Right atrium auricular region (tissue), 2 donors: ENCODE measurements around the gene MED12L. TPM values are rescaled to one million over a fixed set of nuclear protein-coding genes. Genes with fewer than 3 reads are reported as not detected.
"Not testable (repeated sequence)": the region's sequence is repeated elsewhere in the genome, so short reads cannot be mapped to it uniquely, and the experiment has no call there.

Source experiments
- DNase-seq: peaks from one replicate; pipeline ENCODE4 v3.0.0-alpha.2; 2019; ENCODE audit warnings: low spot score
- H3K27ac ChIP-seq, 2 donors: fragments of 200-600 bp; sonication (generic); 1 replicate in 1 of 2; 2 replicates in 1 of 2; pipeline ENCODE4 v1.5.1; 2016 to 2019
- H3K27me3 ChIP-seq, 2 donors: fragments of 200-600 bp; sonication (generic); one replicate each; pipeline versions ENCODE4 v1.5.1 to v1.6.0; 2017 to 2019
- H3K36me3 ChIP-seq: fragments of 200-600 bp; sonication (generic); one replicate; pipeline ENCODE4 v1.5.1; 2016
- H3K4me1 ChIP-seq, 2 donors: fragments of 200-600 bp; sonication (generic); one replicate each; pipeline versions ENCODE4 v1.5.1 to v1.6.0; 2017 to 2019
- H3K4me3 ChIP-seq, 2 donors: fragments of 200-600 bp; sonication (generic); 1 replicate in 1 of 2; 2 replicates in 1 of 2; pipeline ENCODE4 v1.5.1; 2017 to 2019; ENCODE audit warnings: mild to moderate bottlenecking in 1 of 2, moderate library complexity in 1 of 2
- H3K9me3 ChIP-seq, 2 donors: fragments of 200-600 bp; sonication (generic); one replicate each; pipeline ENCODE4 v1.5.1; 2019
- CTCF ChIP-seq, 2 donors: fragments of 200-600 bp; sonication (generic); IDR thresholded peaks; one replicate each; pipeline ENCODE4 v1.5.1; 2019; ENCODE audit warnings: antibody characterized with exemption in 2 of 2
- total RNA-seq, 2 donors: library from RNA; depleted of rRNA; stranded (reverse); fragments of >200 nt; gene quantifications; one replicate each; pipeline ENCODE4 v1.1.0, GENCODE V29; 2016

Gene MED12L
- total RNA-seq, 2 donors from 2014 or later = 0.07 to 0.35 TPM

- H3K27me3 ChIP-seq = no peaks in the 10 kb centered on the region
- no peak overlapping the region for H3K4me3 ChIP-seq
- TF ChIP-seq CTCF (IDR thresholded peaks at IDR 0.05) = no peak
- H3K36me3 ChIP-seq = no peaks in the 10 kb centered on the region
- H3K27ac ChIP-seq = no peak overlapping the region
- H3K4me1 ChIP-seq = no peaks in the 10 kb centered on the region
- no peak for DNase-seq
- H3K9me3 ChIP-seq = no peaks in the 10 kb centered on the region
Measured at GRCh38 chr3:151236736-151237135, 151.3 kb downstream of the MED12L start.

GRCh38 chr3:151242006-151242405 is 156.5 kb downstream of the MED12L start:
- not testable (repeated sequence) for H3K4me1 ChIP-seq, H3K27me3 ChIP-seq, H3K27ac ChIP-seq, H3K9me3 ChIP-seq, H3K4me3 ChIP-seq, DNase-seq, H3K36me3 ChIP-seq

- no peak for TF ChIP-seq CTCF (IDR thresholded peaks at IDR 0.05)
- no peaks in the 10 kb centered on the region for H3K9me3 ChIP-seq
- no peaks in the 10 kb centered on the region for H3K36me3 ChIP-seq
- no peaks in the 10 kb centered on the region for H3K27me3 ChIP-seq
- peak overlapping the region; percentile 21 to 29 for H3K27ac ChIP-seq
- peaks cover 0 to 4% of the 10 kb centered on the region in 2 donors for H3K4me1 ChIP-seq
- H3K4me3 ChIP-seq = no peak overlapping the region
- DNase-seq = no peak
Measured at GRCh38 chr3:151248772-151249337, 163.4 kb downstream of the MED12L start.

- H3K27me3 ChIP-seq = no peaks in the 10 kb centered on the region
- no peaks in the 10 kb centered on the region for H3K4me1 ChIP-seq
- TF ChIP-seq CTCF (IDR thresholded peaks at IDR 0.05) = no peak
- H3K27ac ChIP-seq = no peak overlapping the region
- no peaks in the 10 kb centered on the region for H3K36me3 ChIP-seq
- no peaks in the 10 kb centered on the region for H3K9me3 ChIP-seq
- no peak for DNase-seq
- no peak overlapping the region for H3K4me3 ChIP-seq
Measured at GRCh38 chr3:151256749-151257148, 171.3 kb downstream of the MED12L start.

- no peak for DNase-seq
- no peaks in the 10 kb centered on the region for H3K27me3 ChIP-seq
- no peaks in the 10 kb centered on the region for H3K9me3 ChIP-seq
- no peaks in the 10 kb centered on the region for H3K4me1 ChIP-seq
- no peaks in the 10 kb centered on the region for H3K36me3 ChIP-seq
- no peak for TF ChIP-seq CTCF (IDR thresholded peaks at IDR 0.05)
- H3K27ac ChIP-seq = no peak overlapping the region
- no peak overlapping the region for H3K4me3 ChIP-seq
Measured at GRCh38 chr3:151259664-151260063, 174.2 kb downstream of the MED12L start.

- Histone ChIP-seq H3K9me3 (no peaks in the 10 kb centered on the region), H3K4me3 (no peak overlapping the region), H3K4me1 (no peaks in the 10 kb centered on the region), H3K27me3 (no peaks in the 10 kb centered on the region), H3K36me3 (no peaks in the 10 kb centered on the region), H3K27ac (no peak overlapping the region)
- TF ChIP-seq CTCF (IDR thresholded peaks at IDR 0.05) = no peak
- no peak for DNase-seq
Measured at GRCh38 chr3:151262871-151263525, 177.5 kb downstream of the MED12L start.
